Stimulated activated CD4-positive, alpha-beta T cell treated with anti-CD3 and anti-CD28 coated beads, Interleukin-1b, Interleukin-23, amount 100 ng/mL, for 4 hours (primary cell): Measurements from ENCODE around the gene BMPR2.
"Not testable (repeated sequence)": the region's sequence is repeated elsewhere in the genome, so short reads cannot be mapped to it uniquely, and the experiment has no call there.

ENCODE experiments used
- DNase-seq, 2 donors: peaks; one replicate each; pipeline ENCODE4 v3.0.0-alpha.2; 2020; ENCODE audit warnings: low read depth in 2 of 2

BMPR2 gene

DNA sequence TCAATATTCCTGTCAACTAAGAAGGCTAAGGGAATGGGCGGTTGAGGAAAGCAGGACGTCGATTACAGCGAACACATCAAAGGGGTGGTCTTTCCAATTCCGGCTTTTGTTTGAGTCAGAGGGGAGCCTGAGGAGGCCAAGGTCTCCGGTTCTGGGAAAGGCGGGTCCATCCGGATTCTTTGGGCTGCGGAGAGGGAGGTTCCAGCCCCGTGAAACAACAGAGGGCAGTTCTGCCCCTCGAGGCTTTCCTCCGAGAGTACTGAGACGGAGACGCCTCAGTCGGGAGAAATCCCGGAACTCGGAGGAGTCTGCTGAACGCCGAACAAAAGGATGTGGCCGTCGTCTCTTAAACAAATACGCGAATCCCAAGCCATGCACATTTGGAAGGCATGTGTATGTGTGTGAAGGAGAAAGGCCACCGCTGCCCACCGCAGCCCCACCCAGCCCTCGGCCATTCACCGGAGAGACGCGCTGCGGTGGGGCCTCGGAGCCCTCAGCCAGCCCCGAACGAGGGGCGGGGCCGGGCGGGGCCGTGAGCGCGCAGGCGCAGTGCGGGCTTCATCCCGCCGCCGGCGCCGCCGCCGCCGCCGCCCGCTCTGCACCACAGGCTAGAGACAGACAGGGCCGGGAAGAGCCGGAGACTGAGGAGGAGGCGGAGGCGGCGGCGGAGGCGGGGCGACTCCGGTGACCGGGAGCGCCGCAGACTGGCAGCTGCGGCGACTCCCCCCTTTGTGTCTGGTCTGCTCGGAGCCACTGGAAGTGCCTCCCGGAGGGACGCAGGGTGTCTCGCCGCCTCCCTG lies at the start of gene BMPR2:
BMPR2 (plus strand) TSS at position 719 of the 800 bp plus-strand sequence. CDS start 1,148 bp downstream, outside the sequence.
- DNase-seq = peak; percentile 76 to 85

DNA sequence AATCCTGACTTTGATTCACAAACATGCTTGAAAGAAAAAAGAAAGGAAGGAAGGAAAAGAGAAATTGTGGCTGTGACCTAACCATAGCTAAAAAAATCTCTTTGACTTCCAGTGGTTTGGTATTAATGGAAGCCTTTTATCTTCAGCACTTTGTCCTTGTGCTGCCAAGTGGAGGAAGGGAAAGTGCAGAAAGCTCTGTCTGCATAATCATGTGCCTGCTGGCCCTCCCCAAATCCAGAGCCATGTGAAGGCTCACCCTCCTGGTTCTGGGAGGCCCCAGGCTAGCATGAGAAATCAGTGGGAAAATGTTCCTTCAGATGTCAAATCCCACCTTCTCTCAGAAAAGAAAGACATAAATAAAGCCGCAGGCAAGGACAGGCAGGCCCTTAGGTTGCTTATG lies 48.3 kb upstream of the BMPR2 start:
- no peak for DNase-seq

DNA sequence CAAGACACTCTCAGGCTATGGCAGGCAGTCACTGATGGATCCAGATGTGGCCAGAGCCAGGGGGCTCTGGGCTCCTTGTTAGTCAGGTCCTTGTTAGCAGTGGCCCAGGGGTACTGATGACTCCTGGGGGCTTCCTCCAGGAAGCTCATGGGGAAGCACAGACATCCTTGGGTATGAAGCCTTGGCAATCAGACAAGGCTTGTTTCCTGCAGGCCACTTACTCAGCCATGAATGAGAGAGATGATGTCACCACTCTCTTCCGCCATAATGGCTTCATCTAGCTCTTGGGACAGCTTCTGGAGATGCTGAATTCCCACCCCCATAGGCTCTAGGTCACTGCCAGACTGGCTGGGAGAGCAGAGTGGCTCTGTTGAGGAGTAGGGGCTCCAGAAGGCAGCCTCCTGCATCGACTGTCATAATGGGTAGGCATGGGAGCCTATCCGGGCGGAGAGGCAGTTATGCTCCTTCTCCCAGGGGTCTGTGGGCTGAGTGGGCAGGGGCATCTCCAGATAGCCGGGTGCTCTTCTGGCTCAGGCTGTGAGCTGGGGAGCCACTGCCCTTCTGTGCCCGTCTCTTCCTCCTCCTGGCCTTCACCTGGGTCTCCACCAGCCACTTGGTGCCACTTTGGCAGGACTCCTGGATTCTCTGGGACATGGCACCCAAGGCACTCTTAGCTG lies 40.2 kb upstream of the BMPR2 start:
- DNase-seq = no peak

DNA sequence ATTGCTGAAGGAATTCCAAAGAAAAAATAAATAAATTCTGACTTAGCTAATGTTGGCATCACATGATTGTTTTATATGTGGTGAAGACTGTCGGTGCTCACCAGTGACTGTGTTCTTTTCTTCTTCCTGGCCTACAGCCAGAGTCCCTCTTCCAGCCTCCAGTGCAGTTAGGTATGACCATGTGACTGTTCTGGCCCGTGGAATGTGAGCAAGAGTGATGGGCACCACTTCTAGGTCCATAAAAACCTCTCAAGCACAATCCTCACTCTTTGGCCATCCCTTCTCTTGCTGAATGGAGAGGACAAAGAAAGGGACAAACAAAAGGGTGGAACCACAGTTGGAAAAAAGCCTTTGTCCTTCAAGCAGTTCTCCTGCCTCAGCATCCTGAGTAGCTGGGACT lies 39.0 kb upstream of the BMPR2 start:
- DNase-seq = no peak

DNA sequence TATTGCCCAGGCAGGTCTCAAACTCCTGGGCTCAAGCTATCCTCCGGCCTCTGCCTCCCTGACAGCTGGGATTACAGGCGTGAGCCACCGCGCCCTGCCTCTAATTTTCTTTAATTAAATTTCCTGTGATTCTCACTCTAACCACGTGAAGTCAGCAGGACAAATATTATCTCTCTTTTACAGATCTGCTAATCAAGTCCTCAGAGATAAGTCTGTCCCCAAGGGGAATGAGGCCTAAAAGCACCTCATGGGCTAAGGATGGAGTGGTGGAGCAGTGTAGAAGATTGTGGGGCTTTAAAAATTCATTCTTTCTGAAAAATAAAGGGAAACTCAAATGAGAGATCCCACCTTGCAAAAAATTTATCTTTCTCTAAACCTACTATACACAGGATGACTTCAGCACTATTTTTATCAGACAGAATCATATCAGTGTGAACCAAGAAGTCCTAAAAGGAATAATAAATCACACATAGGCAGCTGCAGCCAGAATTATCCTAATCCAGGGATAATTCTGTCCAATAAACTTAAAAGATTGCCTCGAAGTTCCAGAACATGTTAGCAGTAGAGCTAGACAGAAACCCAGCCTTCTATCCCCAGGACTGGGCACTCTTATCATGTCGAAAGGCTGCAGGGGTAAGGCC lies 38.3 kb upstream of the BMPR2 start:
- no peak for DNase-seq

DNA sequence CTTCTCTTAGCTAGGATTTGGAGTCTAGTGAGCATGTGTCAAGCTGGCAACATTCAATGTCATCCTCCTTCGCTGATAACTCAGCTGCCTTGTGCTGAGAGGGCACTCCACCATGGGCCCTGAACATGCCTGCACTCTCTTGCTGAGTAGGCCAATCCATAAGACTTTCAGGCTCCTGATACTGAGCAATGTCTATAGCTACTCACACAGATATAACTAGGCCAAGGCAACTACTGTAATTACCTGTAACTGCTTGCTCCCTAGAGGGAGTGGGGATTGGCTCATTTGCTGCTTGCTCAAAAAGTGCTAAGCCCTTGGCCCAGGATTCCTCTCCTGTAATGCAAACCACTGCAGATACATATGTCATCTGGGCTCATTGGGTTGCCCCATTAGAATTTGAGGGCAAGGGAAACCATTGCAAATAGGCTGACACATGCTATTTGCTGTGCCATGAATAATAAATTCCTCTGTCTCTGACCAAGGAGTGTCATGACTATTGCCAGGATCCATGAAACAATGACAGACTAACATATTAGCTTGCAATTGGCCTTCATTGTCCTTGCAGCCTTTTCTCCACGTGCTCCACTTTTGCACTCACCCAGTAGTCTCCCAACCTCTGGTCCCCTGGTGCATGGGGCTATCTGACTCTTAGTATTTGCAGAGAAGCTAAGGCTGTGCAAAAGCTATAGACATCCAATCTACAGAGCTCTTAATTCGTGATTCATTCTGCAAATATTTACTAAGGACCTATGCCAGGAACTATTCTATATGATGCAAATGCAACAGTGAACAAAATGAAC lies 36.9 kb upstream of the BMPR2 start:
- DNase-seq = no peak

DNA sequence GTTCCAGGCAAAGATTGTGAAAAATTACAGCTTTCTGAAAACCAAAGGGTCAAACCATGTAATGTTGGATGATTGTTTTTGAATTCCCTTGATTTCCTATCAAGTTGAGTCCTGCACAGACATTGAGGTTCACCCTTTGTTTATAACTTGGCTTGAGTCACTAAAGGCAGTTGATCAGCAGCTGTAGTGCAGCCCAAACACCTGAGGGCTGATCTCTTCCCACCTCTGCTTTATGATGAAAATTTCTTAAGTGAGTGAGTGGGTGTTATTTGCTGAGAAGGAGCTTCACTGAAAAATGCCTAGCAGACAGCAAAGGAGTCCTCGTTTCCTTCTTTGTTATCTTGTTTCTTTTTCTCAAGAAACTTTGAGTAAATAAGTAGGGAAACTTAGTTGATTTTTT lies 31.9 kb upstream of the BMPR2 start:
- no peak for DNase-seq

DNA sequence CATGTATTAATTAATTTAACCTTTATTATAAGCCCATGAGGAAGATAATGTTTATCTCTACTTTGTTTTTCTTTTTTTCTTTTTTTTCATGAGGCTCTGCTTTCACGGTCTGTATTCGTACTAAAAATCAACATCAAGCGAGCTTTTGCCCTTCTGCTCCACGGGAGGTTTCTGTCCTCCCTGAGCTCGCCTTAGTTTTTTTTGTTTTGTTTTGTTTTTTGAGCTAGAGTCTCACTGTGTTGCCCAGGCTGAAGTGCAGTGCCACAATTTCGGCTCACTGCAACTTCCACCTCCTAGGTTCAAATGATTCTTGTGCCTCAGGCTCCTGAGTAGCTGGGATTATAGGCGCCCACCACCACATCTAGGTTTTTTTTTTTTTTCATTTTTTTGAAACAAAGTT lies 29.9 kb upstream of the BMPR2 start:
- DNase-seq = no peak

DNA sequence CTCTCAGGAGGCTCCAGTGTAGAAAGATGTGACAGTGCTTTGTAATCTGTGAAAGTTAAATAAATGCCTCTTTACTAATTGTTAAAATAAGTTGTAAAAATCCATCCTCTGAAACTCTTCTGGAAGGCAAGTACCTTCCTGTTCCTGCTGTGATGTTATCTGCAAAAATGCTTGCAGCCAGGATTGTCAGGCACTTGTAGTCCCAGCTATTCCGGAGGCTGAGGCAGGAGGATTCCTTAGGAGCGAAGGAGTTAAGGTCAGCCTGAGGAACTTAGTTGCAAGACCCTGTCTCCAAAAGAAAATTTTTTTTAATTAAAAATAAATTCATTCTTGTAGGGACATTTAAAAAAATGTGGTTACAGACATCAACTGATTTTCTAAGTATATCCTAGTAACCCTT lies 22.7 kb upstream of the BMPR2 start:
- DNase-seq = no peak

DNA sequence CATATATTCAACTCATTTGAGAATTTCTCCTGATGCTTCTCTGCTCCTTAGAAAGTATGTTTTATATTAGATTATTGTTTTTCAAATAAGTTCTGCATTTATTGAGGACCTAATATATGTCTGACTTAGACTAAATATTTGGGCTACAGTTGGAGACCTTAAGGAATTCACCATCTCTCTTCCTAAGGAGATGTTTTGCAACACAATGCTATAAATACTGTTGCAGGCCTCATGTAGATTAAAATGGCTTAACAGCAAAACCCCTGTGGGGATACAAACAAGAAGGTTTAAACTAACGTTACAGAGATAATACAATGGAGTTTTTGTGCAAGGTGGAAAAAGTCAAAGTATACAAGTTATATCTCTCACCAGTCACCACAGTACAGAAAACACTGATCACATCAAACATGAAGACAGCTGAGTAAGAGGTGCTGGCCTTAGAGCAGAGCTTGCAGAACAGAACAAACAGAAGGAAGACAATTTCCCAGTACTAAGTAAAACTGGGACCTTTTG lies 20.1 kb upstream of the BMPR2 start:
- no peak for DNase-seq

DNA sequence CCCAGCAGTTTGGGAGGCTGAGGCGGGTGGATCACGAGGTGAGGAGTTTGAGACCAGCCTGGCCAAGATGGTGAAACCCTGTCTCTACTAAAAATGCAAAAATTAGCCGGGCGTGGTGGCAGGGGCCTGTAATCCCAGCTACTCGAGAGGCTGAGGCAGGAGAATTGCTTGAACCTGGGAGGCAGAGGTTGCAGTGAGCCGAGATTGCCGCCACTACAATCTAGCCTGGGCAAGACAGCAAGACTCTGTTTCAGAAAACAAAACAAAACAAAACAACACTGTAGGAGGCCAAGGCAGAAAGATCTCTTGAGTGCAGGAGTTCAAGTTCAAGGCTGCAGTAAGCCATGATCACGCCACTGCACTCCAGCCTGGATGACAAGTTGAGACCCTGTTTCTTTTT lies 17.2 kb upstream of the BMPR2 start:
- DNase-seq = not testable (repeated sequence)

DNA sequence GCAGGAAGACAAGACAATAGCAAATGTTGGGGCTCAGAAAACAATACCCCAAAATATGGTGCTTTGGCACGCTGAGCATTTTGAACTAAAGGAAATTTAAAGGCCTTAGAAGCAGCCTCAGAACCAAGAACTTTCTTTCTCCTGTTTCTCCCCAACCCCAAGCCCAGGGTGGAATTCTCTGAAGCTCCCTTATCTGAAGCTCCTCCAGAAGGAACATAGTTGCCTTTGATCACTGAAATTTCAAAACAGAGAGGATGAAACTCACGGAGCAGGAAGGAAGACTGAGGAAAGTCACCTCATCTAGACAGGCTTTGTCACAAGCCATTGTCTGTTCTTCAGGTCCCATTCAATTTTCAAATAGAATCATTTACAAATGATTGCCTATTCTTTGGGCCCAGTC lies 15.5 kb upstream of the BMPR2 start:
- DNase-seq = no peak

DNA sequence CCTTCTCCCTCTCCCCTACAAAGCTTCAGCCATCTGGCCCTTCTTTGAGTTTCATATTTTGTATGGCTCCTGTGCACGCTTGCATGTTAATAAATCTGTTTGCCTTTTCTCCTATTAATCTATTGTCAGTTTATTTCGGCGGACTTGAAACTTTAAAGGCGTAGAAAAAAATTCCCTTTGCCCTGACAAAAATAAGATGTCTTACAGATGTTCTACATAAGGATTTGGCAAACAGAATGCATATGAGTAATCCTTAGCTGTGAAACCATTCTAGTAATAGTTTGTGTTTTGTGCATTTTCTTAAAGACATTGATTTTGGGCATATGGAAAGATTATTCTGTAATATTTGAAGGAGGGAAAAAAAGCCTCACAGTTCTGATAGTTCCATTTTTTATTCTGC lies 15.0 kb upstream of the BMPR2 start:
- no peak for DNase-seq

DNA sequence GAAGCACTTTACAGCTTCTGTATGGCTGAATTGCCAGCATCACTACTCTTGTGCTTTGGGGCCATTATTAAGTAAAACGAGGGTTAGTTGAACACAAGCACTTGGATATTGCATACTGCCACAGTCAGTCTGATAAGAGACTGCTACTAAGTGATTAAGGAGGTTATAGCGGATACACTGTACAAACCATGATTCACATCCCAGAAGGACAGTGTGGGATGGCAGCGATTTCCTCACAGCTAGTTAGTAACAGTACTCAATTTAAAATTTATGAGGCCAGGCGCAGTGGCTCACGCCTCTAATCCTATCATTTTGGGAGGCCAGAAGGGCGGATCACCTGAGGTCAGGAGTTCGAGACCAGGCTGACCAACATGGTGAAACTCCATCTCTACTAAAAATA lies 2.6 kb upstream of the BMPR2 start:
- no peak for DNase-seq

DNA sequence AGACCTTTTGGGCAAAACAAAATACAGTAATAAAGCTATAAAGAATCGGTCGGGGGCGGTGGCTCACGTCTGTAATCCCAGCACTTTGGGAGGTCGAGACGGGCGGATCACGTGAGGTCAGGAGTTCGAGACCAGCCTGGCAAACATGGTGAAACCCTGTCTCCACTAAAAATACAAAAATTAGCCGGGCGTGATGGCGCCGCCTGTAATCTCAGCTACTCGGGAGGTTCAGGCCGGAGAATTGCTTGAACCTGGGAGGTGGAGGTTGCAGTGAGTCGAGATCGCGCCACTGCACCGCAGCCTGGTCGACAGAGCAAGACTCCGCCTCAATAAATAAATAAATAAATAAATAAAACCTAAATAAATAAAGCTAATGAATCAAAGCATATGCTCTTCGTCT lies 1.7 kb upstream of the BMPR2 start:
- not testable (repeated sequence) for DNase-seq

DNA sequence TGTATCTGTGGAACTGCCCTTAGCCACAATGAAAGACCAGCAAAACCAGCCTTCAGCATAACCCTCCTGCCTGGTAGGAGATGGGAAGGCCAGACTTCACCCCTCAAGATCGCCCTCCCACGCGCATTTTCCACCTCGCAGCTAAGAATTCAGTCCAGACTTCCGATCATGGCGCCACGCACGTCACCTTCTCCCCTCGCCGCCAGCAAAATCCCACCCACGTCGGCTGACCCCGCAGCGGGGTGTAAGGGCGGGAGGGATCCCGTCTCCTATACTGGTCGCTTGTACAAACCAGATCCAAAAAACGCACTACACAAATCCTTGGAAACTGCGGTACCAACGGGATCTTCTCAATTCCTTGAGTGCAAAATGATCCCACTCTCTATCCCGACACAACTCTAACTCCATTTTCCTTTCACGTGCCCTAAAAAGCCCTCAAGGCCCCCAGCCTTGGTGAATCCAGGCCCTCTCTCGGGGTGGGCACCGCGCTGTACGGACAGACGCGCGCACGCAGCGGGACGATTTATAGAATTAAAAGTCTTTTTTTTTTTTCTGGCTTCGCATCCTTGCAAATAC lies 1.0 kb upstream of the BMPR2 start:
- peak; percentile 15 to 25 for DNase-seq

DNA sequence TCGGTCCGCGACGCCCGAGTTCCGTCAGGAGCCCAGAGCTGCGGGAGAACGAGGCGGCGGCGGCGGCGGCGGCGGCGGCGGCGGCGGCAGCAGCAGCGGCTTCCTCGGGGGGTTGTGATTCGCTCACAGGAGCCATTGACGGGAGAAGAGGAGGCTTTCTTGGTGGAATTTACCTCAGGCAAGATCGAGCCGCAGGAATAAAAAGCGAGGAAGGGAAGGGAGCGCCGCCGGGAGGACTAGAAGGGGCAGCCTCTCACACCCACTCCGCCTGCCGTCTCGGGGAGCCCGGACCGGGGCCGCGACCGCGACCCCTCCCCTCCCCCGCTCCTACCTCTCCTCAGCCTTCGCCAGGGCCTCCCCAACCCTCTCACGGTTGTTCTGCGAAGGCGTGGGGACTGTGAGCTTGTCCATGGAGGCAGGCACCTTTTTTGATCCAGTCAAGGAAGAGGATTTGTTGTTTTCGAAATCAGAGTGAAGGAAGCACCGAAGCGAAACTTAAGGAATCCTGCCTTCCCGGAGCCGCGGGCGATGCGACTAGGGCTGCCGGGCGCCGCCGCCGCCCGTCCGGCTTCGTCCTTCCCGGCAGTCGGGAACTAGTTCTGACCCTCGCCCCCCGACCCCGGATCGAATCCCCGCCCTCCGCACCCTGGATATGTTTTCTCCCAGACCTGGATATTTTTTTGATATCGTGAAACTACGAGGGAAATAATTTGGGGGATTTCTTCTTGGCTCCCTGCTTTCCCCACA lies 506 bp downstream of the BMPR2 start:
- peak in 1 of 2 donors; percentile 37 for DNase-seq

DNA sequence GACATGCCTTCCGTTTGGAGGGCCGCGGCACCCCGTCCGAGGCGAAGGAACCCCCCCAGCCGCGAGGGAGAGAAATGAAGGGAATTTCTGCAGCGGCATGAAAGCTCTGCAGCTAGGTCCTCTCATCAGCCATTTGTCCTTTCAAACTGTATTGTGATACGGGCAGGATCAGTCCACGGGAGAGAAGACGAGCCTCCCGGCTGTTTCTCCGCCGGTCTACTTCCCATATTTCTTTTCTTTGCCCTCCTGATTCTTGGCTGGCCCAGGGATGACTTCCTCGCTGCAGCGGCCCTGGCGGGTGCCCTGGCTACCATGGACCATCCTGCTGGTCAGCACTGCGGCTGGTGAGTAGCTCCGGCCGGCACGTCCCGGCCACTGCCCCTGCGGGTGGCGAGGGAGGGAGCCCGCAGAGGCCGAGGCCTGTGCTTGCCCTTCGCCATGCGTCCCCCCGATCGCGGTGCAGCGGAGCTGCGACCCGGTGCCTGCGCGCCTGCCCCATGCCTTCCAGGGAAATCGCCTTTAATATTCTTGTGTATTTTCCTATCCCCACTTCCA lies 1.2 kb downstream of the BMPR2 start:
- DNase-seq = peak in 1 of 2 donors; percentile 16

DNA sequence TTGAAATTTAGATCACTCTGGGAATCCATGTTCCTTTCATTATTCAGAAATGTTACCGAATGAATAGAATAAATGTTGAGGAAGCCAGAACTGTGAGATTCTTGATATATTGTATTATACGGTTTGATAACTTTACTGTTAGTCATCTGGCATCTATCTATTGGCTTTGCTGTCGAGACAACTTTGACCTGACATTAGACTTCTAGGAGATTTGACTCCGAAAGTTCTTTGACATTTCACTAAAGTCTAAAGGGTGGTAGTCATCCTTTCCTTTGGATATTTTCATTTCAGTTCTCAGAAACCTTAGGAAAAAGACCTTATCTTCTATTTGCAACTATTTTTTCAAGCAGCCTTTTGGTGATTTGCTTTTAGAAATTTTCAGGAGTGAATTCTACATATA lies 1.9 kb downstream of the BMPR2 start:
- DNase-seq = no peak

DNA sequence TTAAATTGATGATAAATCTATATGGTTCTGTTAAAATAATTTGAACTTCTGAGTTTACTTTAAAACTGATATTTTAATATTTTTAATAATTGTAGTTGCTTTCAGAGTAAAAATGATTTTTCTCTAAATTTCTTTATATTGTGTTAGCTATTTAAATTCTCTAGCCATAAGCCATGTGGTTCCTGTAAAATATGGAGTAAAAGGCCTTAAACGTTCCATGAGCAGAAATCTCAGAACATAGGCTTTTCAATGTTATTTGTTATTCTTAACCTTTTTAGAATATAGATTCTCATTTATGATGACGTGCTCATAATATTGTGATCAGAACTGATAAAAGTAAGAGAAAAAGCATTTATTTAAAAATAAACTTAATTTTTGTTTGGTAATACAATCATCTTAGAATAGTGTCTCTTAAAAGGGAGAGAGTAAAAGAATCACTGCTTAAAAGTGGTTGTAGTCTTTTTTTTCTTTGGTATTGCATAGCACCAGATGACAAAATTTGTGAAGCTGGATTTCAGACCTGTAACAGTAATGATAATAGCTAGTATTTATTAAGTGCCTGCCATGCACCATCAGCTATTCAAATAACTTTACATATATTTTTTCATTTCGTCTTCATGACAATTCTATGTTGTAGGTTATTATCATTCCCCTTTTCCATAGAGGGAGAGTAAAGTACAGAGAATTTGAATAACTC lies 2.7 kb downstream of the BMPR2 start:
- DNase-seq = no peak
